Measurements from ENCODE around the gene BTRC.
"Not testable (repeated sequence)": the region's sequence is repeated elsewhere in the genome, so short reads cannot be mapped to it uniquely, and the experiment has no call there.

BTRC gene

DNA sequence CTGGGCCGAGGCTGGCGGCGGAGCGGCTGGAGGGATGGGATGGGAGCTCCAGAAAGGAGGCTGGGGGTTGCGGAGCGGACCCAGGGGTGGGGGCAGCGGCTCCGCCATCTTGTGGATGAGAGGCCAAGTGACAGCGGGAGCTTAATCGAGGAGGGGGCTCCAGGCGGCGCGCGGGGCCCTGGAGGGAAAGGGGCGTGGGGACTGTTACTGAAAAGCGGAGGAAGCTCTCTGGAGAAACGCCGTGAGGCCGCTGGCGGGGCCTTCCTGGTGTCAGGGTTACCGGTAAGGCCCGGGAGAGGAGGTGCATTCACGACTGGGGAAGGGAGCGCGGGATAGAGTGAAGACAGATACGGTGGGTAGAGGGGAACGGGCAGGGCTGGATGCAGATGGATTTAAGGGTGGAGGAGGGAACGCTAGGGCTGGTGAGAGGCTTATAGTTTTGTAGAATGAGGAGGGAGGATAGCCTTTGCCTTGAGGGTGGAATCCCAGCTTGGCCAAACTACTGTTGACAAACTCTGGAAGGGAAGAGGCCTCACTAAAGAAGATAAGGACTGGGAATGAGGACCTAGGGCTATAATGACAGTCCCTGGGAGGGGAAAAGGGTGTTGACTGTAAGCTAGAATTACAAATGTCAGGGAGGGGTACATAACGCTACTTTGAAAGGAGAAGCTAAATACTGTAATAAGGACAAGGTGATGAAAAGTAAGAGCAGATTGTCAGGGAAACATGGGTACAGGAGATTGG lies 535 bp downstream of the BTRC start:
- H3K4me3 ChIP-seq (ENCODE audit: low read depth, low read length) = peak overlapping the region; percentile 75
- peak; percentile 70 for DNase-seq (ENCODE audit: low read depth)
- TF ChIP-seq, protein P1, sequence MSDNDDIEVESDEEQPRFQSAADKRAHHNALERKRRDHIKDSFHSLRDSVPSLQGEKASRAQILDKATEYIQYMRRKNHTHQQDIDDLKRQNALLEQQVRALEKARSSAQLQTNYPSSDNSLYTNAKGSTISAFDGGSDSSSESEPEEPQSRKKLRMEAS (IDR thresholded peaks at IDR 0.05; ENCODE audit: low read depth, low read length) = no peak; the same call in 1 of the 2 replicates
- TF ChIP-seq CTCF (IDR thresholded peaks at IDR 0.05; ENCODE audit: low read depth, low read length) (no peak), POLR2A (IDR thresholded peaks at IDR 0.05; ENCODE audit: extremely low read depth, insufficient read length) (no peak), MYC (IDR thresholded peaks at IDR 0.05; ENCODE audit: low read depth, low read length) (no peak)

- TF ChIP-seq POLR2A (IDR thresholded peaks at IDR 0.05; ENCODE audit: extremely low read depth, insufficient read length) (no peak), MYC (IDR thresholded peaks at IDR 0.05; ENCODE audit: low read depth, low read length) (no peak), CTCF (IDR thresholded peaks at IDR 0.05; ENCODE audit: low read depth, low read length) (no peak)
- TF ChIP-seq, protein P1 (IDR thresholded peaks at IDR 0.05; ENCODE audit: low read depth, low read length) = no peak
- H3K4me3 ChIP-seq (ENCODE audit: low read depth, low read length) = peak overlapping the region; percentile 75
- DNase-seq (ENCODE audit: low read depth) = no peak
Measured at GRCh38 chr10:101355072-101355706, 1.2 kb downstream of the BTRC start.

- TF ChIP-seq CTCF (IDR thresholded peaks at IDR 0.05; ENCODE audit: low read depth, low read length) (no peak), POLR2A (IDR thresholded peaks at IDR 0.05; ENCODE audit: extremely low read depth, insufficient read length) (no peak), MYC (IDR thresholded peaks at IDR 0.05; ENCODE audit: low read depth, low read length) (no peak)
- TF ChIP-seq, protein P1 (IDR thresholded peaks at IDR 0.05; ENCODE audit: low read depth, low read length) = no peak
- no peak for DNase-seq (ENCODE audit: low read depth)
- no peak overlapping the region for H3K4me3 ChIP-seq (ENCODE audit: low read depth, low read length)
Measured at GRCh38 chr10:101356132-101356531, 2.2 kb downstream of the BTRC start.

GRCh38 chr10:101357958-101358357 lies 4.0 kb downstream of the BTRC start:
- TF ChIP-seq POLR2A (IDR thresholded peaks at IDR 0.05; ENCODE audit: extremely low read depth, insufficient read length) = no peak
- no peak for TF ChIP-seq MYC (IDR thresholded peaks at IDR 0.05; ENCODE audit: low read depth, low read length)
- no peak for TF ChIP-seq CTCF (IDR thresholded peaks at IDR 0.05; ENCODE audit: low read depth, low read length)
- DNase-seq (ENCODE audit: low read depth) = no peak
- H3K4me3 ChIP-seq (ENCODE audit: low read depth, low read length) = no peak overlapping the region

GRCh38 chr10:101358706-101359300 lies 4.8 kb downstream of the BTRC start:
- DNase-seq (ENCODE audit: low read depth) = no peak
- no peak overlapping the region for H3K4me3 ChIP-seq (ENCODE audit: low read depth, low read length)
- TF ChIP-seq, protein P1 (IDR thresholded peaks at IDR 0.05; ENCODE audit: low read depth, low read length) = no peak
- no peak for TF ChIP-seq POLR2A (IDR thresholded peaks at IDR 0.05; ENCODE audit: extremely low read depth, insufficient read length)
- TF ChIP-seq CTCF (IDR thresholded peaks at IDR 0.05; ENCODE audit: low read depth, low read length) = no peak
- no peak for TF ChIP-seq MYC (IDR thresholded peaks at IDR 0.05; ENCODE audit: low read depth, low read length)

GRCh38 chr10:101360090-101360489 lies 6.1 kb downstream of the BTRC start:
- not testable (repeated sequence) for DNase-seq (ENCODE audit: low read depth); H3K4me3 ChIP-seq (ENCODE audit: low read depth, low read length)

DNA sequence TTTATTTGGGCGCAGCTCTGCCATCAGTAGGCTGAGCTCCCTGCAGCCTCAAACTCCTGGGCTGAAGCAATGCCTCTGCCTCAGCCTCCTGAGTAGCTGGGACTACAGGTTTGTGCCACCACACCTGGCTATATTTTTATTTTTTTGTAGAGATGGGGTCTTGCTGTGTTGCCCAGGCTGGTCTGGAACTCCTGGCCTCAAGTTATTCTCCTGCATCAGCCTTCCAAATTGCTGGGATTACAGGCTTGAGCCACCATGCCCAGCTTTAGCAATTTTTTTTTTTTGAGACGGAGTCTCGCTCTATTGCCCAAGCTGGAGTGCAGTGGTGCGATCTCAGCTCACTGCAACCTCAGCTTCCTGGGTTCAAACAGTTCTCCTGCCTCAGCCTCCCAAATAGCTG lies 6.9 kb downstream of the BTRC start:
- DNase-seq (ENCODE audit: low read depth); H3K4me3 ChIP-seq (ENCODE audit: low read depth, low read length): not testable (repeated sequence)

Measured in NB4 (cell line).